NCI-H1105 (cell line): ENCODE data around the gene CPNE8.

ENCODE experiments used
- DNase-seq: peaks from one replicate; lab custom pipeline; 2025; lab: John Stamatoyannopoulos, UW

CPNE8 gene

DNA sequence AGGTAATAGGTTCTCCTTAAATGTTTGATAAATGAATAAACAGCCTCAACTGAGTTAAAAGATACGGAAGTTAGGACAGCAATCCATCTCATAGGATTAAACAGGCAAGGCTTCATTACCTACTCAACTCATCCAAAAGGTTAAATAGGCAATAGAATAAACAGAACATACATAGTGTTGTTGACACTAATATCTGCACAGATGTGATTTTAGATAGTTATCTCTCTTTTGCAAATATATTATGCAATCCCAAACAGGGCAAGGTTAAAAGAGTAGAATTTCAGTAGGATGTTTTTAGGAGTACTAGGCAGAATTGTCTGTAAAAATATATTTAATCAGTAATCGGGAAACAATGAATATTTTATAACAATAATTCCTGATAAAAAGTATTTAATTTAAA lies 276.3 kb downstream of the CPNE8 start:
- DNase-seq, result no peak

DNA sequence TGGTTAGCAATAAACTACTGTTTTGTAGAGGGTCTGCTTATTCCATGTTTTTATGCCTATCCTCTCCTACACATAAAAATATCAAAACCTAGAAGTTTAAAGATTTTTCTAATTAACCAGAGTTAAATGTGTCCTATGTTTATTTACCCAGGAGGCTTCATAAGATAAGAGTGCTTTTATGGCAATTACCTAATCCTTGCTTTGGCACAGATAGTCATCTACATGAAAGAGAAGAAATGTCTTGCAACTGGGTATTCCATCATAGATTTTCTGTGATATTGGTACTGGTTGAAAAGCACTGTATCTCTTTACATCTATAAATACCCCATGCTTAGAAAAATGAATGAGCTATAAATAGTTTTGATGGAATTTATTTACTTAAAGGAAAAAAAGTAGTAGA lies 277.1 kb downstream of the CPNE8 start:
- no peak for DNase-seq

DNA sequence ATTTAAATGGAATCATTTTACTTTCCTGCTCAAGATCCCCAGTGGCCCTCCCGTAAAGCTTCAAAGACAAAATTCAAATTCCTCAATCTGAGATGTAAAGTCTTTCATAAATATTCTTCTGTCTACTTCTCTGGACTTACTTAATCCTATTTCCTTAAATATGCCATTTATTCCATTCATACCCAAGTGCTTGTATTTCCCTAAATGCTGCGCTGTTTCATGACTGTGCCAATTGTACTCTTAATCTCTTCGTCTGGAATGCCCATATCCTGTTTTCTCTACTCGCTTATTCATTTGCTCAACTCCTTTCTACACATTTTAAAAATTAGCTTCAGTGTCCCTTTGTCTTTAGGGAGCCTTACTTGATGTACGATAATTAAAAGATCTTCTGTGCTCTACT lies 280.1 kb downstream of the CPNE8 start:
- no peak for DNase-seq

DNA sequence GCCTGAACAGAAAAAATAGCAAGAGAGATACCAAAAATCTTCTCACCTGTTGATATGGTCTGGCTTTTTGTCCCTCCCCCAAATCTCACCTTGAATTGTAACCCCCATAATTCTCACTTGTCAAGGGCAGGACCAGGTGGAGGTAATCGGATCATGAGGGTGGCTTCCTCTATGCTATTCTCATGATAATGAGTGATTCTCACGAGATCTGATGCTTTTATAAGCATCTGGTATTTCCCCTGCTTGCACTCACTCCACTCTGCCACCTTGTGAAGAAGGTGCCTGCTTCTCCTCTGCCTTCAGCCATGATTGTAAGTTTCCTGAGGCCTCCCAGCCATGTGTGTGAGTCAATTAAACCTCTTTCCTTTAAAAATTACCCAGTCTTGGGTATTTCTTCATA lies 291.2 kb downstream of the CPNE8 start:
- no peak for DNase-seq

DNA sequence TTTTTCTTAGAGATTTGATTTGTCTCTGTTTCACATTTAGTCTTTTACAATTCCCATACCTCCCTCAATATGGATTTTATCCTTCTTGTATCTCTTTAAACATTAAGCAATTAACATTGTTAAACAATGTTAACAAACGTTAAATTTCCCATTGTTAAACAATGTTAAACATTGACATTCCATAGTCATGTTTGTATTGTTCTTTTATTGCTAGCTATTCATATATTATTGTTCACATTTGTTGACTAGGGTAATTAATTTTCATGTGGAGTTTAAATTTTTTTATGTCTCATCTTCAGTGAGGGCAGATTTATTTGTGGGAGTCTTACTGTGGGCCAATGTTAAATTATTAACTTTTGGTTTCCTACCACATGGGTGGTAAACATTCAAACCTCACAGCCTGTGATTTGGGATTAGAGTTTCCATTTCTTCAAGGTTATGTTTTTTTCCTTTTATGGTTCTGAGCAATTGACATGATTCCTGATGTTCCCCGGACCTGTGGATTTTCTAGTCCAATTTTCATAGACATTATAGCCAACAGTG lies 294.5 kb downstream of the CPNE8 start:
- no peak for DNase-seq

DNA sequence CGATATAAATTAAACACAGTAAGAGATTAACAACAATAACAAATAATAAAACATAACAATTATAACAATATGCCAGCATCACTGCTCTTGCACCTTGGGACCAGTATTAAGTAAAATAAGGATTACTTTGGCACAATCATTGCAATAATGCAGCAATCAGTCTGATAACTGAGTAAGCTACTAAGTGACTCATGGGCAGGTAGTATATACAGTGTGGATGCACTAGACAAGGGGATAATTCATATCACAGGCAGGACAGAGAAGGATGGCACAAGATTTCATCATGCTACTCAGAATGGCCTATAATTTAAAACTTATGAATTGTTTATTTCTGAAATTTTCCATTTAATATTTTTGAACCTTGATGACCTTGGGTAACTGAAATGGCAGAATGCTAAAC lies 298.1 kb downstream of the CPNE8 start:
- no peak for DNase-seq
